CD4-positive, alpha-beta T cell treated with Interleukin-21 for 1 hour (primary cell): ENCODE data around the gene OR52K2.
"Not testable (repeated sequence)": the region's sequence is repeated elsewhere in the genome, so short reads cannot be mapped to it uniquely, and the experiment has no call there.

Experiments
- DNase-seq: peaks from one replicate; pipeline ENCODE4 v3.0.0-alpha.2; 2020

OR52K2 gene

DNA sequence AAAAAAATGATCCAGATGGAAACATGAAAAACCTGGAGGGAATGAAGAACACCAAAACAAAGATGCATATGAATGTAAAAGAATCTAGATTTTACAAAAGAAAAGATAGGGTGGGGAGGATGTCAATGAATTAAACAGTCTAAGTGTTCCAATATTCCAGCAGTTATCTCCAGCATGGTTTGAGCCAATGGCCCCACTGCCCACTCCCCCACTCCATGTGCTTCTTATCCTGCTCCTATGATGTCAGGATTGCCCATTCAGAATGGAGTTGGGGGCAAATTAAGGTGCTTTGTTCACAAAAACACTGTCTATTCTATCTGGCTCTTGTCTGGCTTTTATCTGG lies 32.1 kb downstream of the OR52K2 start:
- DNase-seq, result no peak

DNA sequence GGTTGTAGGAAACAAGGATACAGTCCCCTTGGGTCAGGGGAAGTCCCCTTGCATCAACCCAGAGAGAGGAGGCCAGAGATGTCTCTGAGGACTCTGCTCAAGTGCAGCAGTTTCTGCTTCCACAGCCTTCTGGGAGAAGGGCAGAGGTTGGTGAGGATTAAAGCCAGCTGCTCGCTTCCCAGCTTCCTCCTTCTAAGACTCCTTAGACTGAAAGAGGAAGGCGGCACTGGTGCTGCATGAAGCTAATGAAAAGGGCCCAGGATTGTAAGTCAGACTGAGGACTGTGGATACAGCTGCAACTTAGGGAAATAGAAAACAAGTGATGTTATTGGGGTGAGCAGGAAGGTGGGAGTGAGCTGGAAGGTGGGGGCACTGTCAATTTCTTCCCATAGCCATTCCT lies 33.4 kb downstream of the OR52K2 start, which contains the start of gene OR52K1:
OR52K1 (plus strand) TSS at position 202 of the 400 bp plus-strand sequence. CDS start 6,255 bp downstream, outside the sequence.
- no peak for DNase-seq

GRCh38 chr11:4484310-4484709 lies 35.2 kb downstream of the OR52K2 start:
- DNase-seq, result no peak

DNA sequence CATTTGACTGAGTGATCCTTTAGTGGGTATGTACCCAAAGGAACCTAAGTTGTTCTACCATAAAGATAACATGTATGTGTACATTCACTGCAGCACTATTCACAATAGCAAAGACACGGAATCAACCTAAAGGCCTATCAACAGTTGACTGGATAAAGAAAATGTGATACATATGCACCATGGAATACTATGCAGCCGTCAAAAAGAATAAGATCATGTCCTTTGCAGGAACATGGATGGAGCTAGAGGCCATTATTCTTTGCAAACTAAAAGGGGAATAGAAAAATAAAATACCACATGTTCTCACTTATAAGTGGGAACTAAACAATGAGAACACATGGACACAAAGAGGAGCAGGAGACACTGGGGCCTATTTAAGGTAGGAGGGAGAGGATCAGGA lies 42.3 kb downstream of the OR52K2 start:
- DNase-seq, result not testable (repeated sequence)

DNA sequence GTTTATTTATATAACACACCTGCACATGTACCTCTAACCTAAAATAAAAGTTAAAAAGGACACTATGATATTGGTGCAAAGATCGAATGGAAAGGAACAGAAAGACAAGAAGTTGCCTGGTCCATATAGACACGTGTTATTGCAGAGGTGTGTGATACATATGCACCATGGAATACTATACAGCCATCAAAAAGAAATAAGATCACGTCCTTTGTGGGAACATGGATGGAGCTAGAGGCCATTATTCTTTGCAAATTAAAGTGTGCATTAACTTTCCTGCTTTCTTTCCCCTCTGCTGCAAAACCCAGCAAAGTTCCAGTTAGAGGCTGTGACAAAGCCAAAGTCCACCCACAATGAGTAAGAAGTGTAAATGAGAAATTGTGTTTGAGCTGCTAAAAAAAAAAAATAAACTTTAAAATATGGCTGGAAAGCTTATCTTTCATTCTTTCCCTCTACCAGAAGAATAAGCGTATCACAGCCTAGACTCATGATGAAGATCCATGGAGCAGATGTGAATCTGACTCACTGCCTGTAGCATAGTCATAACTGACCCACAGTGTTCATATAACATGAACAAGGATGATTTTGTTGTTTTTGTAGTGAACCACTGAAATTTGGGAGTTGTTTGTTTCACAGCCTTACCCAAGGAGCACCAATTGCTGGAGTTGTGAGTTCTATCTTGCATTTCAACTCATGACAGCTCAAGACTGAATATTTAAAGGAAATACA lies 42.9 kb downstream of the OR52K2 start:
- no peak for DNase-seq

DNA sequence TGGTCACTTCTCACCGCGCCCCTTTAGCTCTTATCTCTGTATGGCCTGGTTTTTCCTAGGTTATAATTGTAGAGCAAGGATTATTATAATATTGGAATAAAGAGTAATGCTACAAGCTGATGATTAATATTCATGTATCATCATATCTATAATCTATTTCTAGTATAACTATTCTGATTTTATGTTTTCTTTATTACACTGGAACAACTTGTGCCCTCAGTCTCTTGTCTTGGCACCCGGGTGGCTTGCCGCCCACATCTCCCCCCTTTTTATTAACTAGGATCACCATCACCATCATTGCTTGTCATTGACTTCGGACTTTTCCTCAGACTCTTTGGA lies 44.4 kb downstream of the OR52K2 start:
- DNase-seq, result no peak

GRCh38 chr11:4495487-4495886 lies 46.4 kb downstream of the OR52K2 start:
- no peak for DNase-seq

GRCh38 chr11:4495986-4496385 lies 46.9 kb downstream of the OR52K2 start:
- DNase-seq, result no peak

DNA sequence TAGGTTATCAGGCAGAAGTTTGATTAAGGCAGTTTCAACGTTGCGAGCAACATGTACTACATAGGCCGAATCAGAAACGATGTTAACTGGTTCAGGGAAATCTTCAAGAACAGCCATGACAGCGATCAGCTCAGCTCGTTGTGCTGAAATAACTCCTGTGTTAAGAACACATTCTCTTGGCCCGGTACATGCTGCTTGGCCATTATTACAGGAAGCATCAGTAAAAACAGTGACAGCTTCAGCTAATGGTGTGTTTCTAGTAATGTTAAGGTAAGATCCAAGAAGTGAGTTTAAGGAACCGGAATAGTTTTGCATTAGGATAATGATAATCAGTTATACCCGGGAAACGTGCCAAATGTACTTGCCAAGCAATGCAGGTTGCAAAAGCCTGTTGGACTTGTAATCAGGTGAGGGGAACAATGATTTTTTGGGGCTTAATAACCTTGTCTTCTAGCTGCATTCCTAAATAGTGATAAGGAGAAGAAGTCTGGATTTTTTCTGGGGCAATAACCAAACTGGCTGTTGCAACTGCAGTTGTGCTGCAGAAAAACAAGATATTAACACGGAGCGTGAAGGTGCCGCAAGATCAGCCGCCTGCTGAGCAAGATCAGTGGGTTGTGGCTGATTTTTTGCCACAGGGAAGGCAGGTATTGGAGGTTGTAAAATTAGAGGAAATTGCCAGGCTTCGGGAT lies 47.6 kb downstream of the OR52K2 start:
- DNase-seq, result no peak
